GM23338 (cell line): ENCODE data around the gene CAPN9.

Experiments
- CREB1 ChIP-seq: fragments of 250-450 bp; sonication (Bioruptor Pico); IDR thresholded peaks from 2 replicates; pipeline ENCODE4 v1.5.0; 2020; ENCODE audit warnings: low read depth, mild to moderate bottlenecking, moderate library complexity
- CTCF ChIP-seq, 2 experiments: fragments of 200-600 bp in 1 of 2; sonication (generic) in 1 of 2; conservative IDR thresholded peaks; 2 replicates each; pipeline versions ENCODE4 v1.5.1 to v1.6.1; 2016 to 2017; ENCODE audit warnings: antibody characterized with exemption in 2 of 2, low read depth in 2 of 2, mild to moderate bottlenecking in 2 of 2, moderate library complexity in 1 of 2
- ETS1 ChIP-seq: IDR thresholded peaks from 2 replicates; pipeline ENCODE4 v1.6.1; 2016; ENCODE audit warnings: antibody characterized with exemption
- EZH2 ChIP-seq: fragments of 200-600 bp; sonication (generic); IDR thresholded peaks from one replicate; pipeline ENCODE4 v1.8.0; 2017; ENCODE audit warnings: antibody characterized with exemption, mild to moderate bottlenecking, low read depth; ENCODE audit not compliant: unreplicated experiment
- EZH2phosphoT487 ChIP-seq: fragments of 200-600 bp; sonication (generic); IDR thresholded peaks from one replicate; pipeline ENCODE4 v1.8.1; 2018; ENCODE audit warnings: antibody characterized with exemption; ENCODE audit not compliant: unreplicated experiment
- JUNB ChIP-seq: IDR thresholded peaks from one replicate; pipeline ENCODE4 v1.6.1; 2016; ENCODE audit warnings: antibody characterized with exemption; ENCODE audit not compliant: unreplicated experiment
- NANOG ChIP-seq: IDR thresholded peaks from 2 replicates; pipeline ENCODE4 v1.6.1; 2016; ENCODE audit warnings: antibody characterized with exemption, borderline replicate concordance
- POLR2AphosphoS5 ChIP-seq: IDR thresholded peaks from 2 replicates; pipeline ENCODE4 v1.6.1; 2016; ENCODE audit warnings: antibody characterized with exemption, low read depth
- REST ChIP-seq: IDR thresholded peaks from one replicate; pipeline ENCODE4 v1.6.1; 2018; ENCODE audit warnings: antibody characterized with exemption; ENCODE audit not compliant: unreplicated experiment
- STAT1 ChIP-seq: IDR thresholded peaks from one replicate; pipeline ENCODE4 v1.6.1; 2016; ENCODE audit warnings: antibody characterized with exemption; ENCODE audit not compliant: unreplicated experiment
- ZNF114 ChIP-seq: fragments of 250-450 bp; sonication (Bioruptor Pico); IDR thresholded peaks from 2 replicates; pipeline ENCODE4 v1.5.0; 2020; ENCODE audit warnings: mild to moderate bottlenecking, moderate library complexity
- ZNF331 ChIP-seq: fragments of 250-450 bp; sonication (Bioruptor Pico); IDR thresholded peaks from 2 replicates; pipeline ENCODE4 v1.5.0; 2020; ENCODE audit warnings: low read depth, mild to moderate bottlenecking, moderate library complexity
- ZNF462 ChIP-seq: fragments of 250-450 bp; sonication (Bioruptor Pico); IDR thresholded peaks from 2 replicates; pipeline ENCODE4 v1.5.0; 2020; ENCODE audit warnings: mild to moderate bottlenecking, moderate library complexity

GRCh38 chr1:230827081-230827681 is 80.0 kb downstream of the CAPN9 start:
- TF ChIP-seq CTCF (conservative IDR thresholded peaks at IDR 0.05; ENCODE audit: low read depth in 2 of 2) (no peak), POLR2AphosphoS5 (no peak), EZH2 (no peak), EZH2phosphoT487 (no peak), CREB1 (no peak), JUNB (no peak), REST (no peak), ETS1 (no peak), ZNF331 (CRISPR knock-in tag) (no peak), STAT1 (no peak), NANOG (no peak), ZNF114 (CRISPR knock-in tag) (no peak), ZNF462 (CRISPR knock-in tag) (no peak)
